H1 (cell line): ENCODE results near the gene FJX1.

ENCODE experiments used
- BRCA1 ChIP-seq: IDR thresholded peaks from 2 replicates; pipeline ENCODE4 v1.6.1; 2012; ENCODE audit warnings: low read depth, low read length, improper control_type of control experiment
- JUN ChIP-seq: IDR thresholded peaks from 2 replicates; pipeline ENCODE4 v1.6.1; 2011; ENCODE audit warnings: low read depth, mild to moderate bottlenecking, improper control_type of control experiment, low read length
- POLR2AphosphoS5 ChIP-seq: IDR thresholded peaks from 2 replicates; pipeline ENCODE4 v1.6.1; 2011; ENCODE audit warnings: low read depth, low read length
- TF ChIP-seq, protein P1 (sequence below): IDR thresholded peaks from 2 replicates; pipeline ENCODE4 v1.6.1; 2012; ENCODE audit warnings: inconsistent platforms
- TF ChIP-seq, protein P2 (sequence below), 3 experiments: IDR thresholded peaks; 1 replicate in 2 of 3; 2 replicates in 1 of 3; pipeline versions ENCODE4 v1.5.1 to v1.6.1; 2011; ENCODE audit warnings: low read length in 3 of 3, mild to moderate bottlenecking in 3 of 3, inconsistent platforms in 2 of 3, low read depth in 1 of 3, moderate library complexity in 1 of 3; ENCODE audit not compliant: insufficient read depth in 1 of 3; ENCODE audit errors: control extremely low read depth in 1 of 3

DNA sequence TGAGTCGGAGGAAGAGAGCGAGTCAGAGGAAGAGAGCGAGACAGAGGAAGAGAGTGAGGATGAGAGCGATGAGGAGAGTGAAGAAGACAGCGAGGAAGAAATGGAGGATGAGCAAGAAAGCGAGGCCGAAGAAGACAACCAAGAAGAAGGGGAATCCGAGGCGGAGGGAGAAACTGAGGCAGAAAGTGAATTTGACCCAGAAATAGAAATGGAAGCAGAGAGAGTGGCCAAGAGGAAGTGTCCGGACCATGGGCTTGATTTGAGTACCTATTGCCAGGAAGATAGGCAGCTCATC is 45.1 kb downstream of the FJX1 start:
- TF ChIP-seq, protein P1, sequence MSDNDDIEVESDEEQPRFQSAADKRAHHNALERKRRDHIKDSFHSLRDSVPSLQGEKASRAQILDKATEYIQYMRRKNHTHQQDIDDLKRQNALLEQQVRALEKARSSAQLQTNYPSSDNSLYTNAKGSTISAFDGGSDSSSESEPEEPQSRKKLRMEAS: no peak
- TF ChIP-seq POLR2AphosphoS5 (no peak), JUN (no peak), BRCA1 (no peak)
- TF ChIP-seq, protein P2, sequence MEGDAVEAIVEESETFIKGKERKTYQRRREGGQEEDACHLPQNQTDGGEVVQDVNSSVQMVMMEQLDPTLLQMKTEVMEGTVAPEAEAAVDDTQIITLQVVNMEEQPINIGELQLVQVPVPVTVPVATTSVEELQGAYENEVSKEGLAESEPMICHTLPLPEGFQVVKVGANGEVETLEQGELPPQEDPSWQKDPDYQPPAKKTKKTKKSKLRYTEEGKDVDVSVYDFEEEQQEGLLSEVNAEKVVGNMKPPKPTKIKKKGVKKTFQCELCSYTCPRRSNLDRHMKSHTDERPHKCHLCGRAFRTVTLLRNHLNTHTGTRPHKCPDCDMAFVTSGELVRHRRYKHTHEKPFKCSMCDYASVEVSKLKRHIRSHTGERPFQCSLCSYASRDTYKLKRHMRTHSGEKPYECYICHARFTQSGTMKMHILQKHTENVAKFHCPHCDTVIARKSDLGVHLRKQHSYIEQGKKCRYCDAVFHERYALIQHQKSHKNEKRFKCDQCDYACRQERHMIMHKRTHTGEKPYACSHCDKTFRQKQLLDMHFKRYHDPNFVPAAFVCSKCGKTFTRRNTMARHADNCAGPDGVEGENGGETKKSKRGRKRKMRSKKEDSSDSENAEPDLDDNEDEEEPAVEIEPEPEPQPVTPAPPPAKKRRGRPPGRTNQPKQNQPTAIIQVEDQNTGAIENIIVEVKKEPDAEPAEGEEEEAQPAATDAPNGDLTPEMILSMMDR (IDR thresholded peaks at IDR 0.05; ENCODE audit: control extremely low read depth in 1 of 3, insufficient read depth in 1 of 3, low read depth in 1 of 3, low read length in 3 of 3): no peak
